Caco-2 (cell line): ENCODE data around the gene CDKAL1. TPM values are rescaled to one million over a fixed set of nuclear protein-coding genes. Genes with fewer than 3 reads are reported as not detected.
A peak's percentile ranks its signal among the peaks of the same experiment; 100 is the strongest.

Source experiments
- BruUV-seq: library from RNA; stranded (reverse); fragments of 400-500 nt; replicated peaks from 2 replicates; lab custom pipeline; 2021; lab: Mats Ljungman, UMichigan
- CTCF ChIA-PET: fragments of 300-600 bp; sonication (Branson Sonifier 250); formaldehyde crosslinking; loops from one replicate; lab custom pipeline; 2022; ENCODE audit warnings: antibody characterized with exemption; lab: Charles Lee
- POLR2A ChIA-PET: fragments of 300-600 bp; sonication (Branson Sonifier 250); formaldehyde crosslinking; loops from one replicate; lab custom pipeline; 2022; ENCODE audit warnings: antibody characterized with exemption; lab: Charles Lee
- DNase-seq, 2 experiments: peaks; one replicate each; pipeline versions ENCODE4 v3.0.0 to v3.0.0-alpha.2; 2020 to 2022
- H3K27me3 ChIP-seq: replicated peaks from 2 replicates; pipeline ENCODE4 v1.6.0; 2011; ENCODE audit warnings: low read length; ENCODE audit not compliant: control insufficient read depth, insufficient read depth
- H3K36me3 ChIP-seq: 2 replicates; pipeline ENCODE4 v1.5.1; 2011; ENCODE audit warnings: low read length; ENCODE audit not compliant: control insufficient read depth, insufficient read depth
- H3K4me1 ChIP-seq: fragments of 250-450 bp; sonication (Bioruptor Pico); 2 replicates; pipeline ENCODE4 v1.5.1; 2020; ENCODE audit warnings: mild to moderate bottlenecking
- H3K4me3 ChIP-seq: 2 replicates; pipeline ENCODE4 v1.5.1; 2011; ENCODE audit warnings: low read depth, mild to moderate bottlenecking, control low read depth, low read length
- H3K9me3 ChIP-seq: fragments of 250-450 bp; sonication (Bioruptor Pico); 2 replicates; pipeline ENCODE4 v1.5.1; 2020; ENCODE audit warnings: mild to moderate bottlenecking, moderate library complexity
- H3K27ac Mint-ChIP-seq: one replicate; pipeline ENCODE4 v1.8.0; 2022; ENCODE audit warnings: mixed read lengths; ENCODE audit not compliant: unreplicated experiment
- H3K27me3 Mint-ChIP-seq: one replicate; pipeline ENCODE4 v1.8.0; 2022; ENCODE audit warnings: mixed read lengths; ENCODE audit not compliant: insufficient read depth, unreplicated experiment
- H3K36me3 Mint-ChIP-seq: one replicate; pipeline ENCODE4 v1.8.0; 2022; ENCODE audit warnings: mild to moderate bottlenecking, mixed read lengths; ENCODE audit not compliant: insufficient read depth, unreplicated experiment
- H3K4me1 Mint-ChIP-seq: one replicate; pipeline ENCODE4 v1.8.0; 2022; ENCODE audit warnings: low read depth, mixed read lengths; ENCODE audit not compliant: unreplicated experiment
- H3K4me3 Mint-ChIP-seq: one replicate; pipeline ENCODE4 v1.8.0; 2022; ENCODE audit warnings: mild to moderate bottlenecking, moderate library complexity, mixed read lengths; ENCODE audit not compliant: unreplicated experiment
- H3K9me3 Mint-ChIP-seq: one replicate; pipeline ENCODE4 v1.8.0; 2022; ENCODE audit warnings: mixed read lengths; ENCODE audit not compliant: unreplicated experiment
- intact Hi-C: fragments of 100-400 bp; cut with micrococcal nuclease; formaldehyde crosslinking; loops from one replicate; pipeline ENCODE4 v1.10.0; 2022; ENCODE audit not compliant: unreplicated experiment
- total RNA-seq: library from RNA; stranded (reverse); gene quantifications from 2 replicates; pipeline ENCODE4 v1.2.3, GENCODE V29; 2022
- TF ChIP-seq, protein P1 (sequence below), 2 experiments: fragments of 200-600 bp in 1 of 2; IDR thresholded peaks; 1 replicate in 1 of 2; 2 replicates in 1 of 2; pipeline versions ENCODE4 v1.5.1 to v1.8.0; 2011 to 2022; ENCODE audit warnings: antibody characterized with exemption in 1 of 2, control low read depth in 1 of 2, inconsistent platforms in 1 of 2, low read depth in 1 of 2, low read length in 1 of 2, mild to moderate bottlenecking in 1 of 2, moderate library complexity in 1 of 2; ENCODE audit not compliant: insufficient read depth in 1 of 2, severe bottlenecking in 1 of 2, unreplicated experiment in 1 of 2

CDKAL1 gene
- total RNA-seq, 1 experiment from 2014 or later = 18.7 TPM

DNA sequence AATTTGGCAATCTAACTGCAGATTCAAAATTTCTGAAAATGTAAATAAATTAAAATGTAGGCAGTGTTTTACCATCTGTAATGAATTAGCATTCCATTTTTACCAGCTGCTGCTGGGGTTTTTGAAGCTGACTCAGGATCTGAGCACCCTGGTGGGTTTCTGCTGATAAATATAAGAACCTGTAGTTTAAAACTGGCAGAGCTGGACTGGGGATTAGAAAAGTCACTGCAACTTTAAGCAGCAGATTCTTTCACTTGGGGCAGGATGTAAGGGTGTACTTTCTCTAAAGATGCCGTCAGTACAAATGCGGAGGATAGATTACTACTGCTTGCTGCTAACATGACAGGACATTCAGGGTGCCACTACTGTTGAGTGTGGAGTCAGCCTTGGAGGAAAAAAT is 341.8 kb downstream of the CDKAL1 start:
- Histone ChIP-seq H3K9me3 (no peaks in the 10 kb centered on the region), H3K27me3 (no peaks in the 10 kb centered on the region), H3K36me3 (no peaks in the 10 kb centered on the region), H3K4me1 (peaks cover 36% of the 10 kb centered on the region), H3K4me3 (no peak overlapping the region)
- Mint-ChIP-seq H3K27me3 (no peaks in the 10 kb centered on the region), H3K27ac (no peak overlapping the region), H3K36me3 (peaks cover 6% of the 10 kb centered on the region), H3K9me3 (no peaks in the 10 kb centered on the region), H3K4me1 (peaks cover 23% of the 10 kb centered on the region), H3K4me3 (no peak overlapping the region)
- DNase-seq = no peak
- ChIA-PET POLR2A (no interaction called here), CTCF (interaction anchor here (0.9 kb wide), 1 partner anchor 712 kb away, joined by 3 read pairs; no protein-coding TSS in a partner anchor)
- BruUV-seq = no TSS peak
- TF ChIP-seq, protein P1, sequence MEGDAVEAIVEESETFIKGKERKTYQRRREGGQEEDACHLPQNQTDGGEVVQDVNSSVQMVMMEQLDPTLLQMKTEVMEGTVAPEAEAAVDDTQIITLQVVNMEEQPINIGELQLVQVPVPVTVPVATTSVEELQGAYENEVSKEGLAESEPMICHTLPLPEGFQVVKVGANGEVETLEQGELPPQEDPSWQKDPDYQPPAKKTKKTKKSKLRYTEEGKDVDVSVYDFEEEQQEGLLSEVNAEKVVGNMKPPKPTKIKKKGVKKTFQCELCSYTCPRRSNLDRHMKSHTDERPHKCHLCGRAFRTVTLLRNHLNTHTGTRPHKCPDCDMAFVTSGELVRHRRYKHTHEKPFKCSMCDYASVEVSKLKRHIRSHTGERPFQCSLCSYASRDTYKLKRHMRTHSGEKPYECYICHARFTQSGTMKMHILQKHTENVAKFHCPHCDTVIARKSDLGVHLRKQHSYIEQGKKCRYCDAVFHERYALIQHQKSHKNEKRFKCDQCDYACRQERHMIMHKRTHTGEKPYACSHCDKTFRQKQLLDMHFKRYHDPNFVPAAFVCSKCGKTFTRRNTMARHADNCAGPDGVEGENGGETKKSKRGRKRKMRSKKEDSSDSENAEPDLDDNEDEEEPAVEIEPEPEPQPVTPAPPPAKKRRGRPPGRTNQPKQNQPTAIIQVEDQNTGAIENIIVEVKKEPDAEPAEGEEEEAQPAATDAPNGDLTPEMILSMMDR (IDR thresholded peaks at IDR 0.05; ENCODE audit: insufficient read depth in 1 of 2, low read depth in 1 of 2, low read length in 1 of 2, severe bottlenecking in 1 of 2, unreplicated experiment in 1 of 2) = no peak
- intact Hi-C loops = loop anchor here (1.0 to 10.0 kb wide), 4 partner anchors 32 to 311 kb away; no protein-coding TSS in a partner anchor

DNA sequence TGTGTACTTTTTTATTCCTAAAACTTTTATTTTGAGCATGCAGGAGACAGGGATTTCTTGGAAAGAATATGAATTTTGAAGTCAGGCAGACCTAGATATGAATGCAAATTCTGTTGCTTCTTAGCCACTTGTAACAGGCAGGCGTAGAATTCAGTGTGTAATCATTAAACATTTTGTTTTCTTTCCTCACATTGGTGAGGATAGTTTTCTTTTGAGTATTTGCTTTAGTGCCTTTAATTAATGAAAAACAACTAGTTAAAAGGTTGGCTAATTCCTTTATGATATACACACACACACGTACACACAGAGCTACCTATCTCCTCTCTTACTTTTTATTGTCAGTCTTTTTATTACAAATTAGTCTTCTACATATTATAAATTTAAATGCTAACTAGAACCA is 342.3 kb downstream of the CDKAL1 start:
- H3K36me3 ChIP-seq = no peaks in the 10 kb centered on the region
- peaks cover 41% of the 10 kb centered on the region for H3K4me1 ChIP-seq
- H3K27me3 ChIP-seq = no peaks in the 10 kb centered on the region
- Mint-ChIP-seq H3K4me1 (peaks cover 26% of the 10 kb centered on the region), H3K27me3 (no peaks in the 10 kb centered on the region), H3K4me3 (no peak overlapping the region), H3K27ac (no peak overlapping the region), H3K36me3 (peaks cover 6% of the 10 kb centered on the region), H3K9me3 (no peaks in the 10 kb centered on the region)
- POLR2A ChIA-PET = interaction anchor here (1.2 kb wide), 1 partner anchor 717 kb away, joined by 5 read pairs; the partner anchor contains the start of gene SOX4
- no peak for DNase-seq
- H3K9me3 ChIP-seq = no peaks in the 10 kb centered on the region
- intact Hi-C loops = loop anchor here (1.0 to 10.0 kb wide), 4 partner anchors 32 to 312 kb away; no protein-coding TSS in a partner anchor
- CTCF ChIA-PET = interaction anchor here (0.6 to 1.9 kb wide), 2 partner anchors 712 to 1067 kb away, joined by 3 to 7 read pairs; no protein-coding TSS in a partner anchor
- BruUV-seq = no TSS peak
- H3K4me3 ChIP-seq = no peak overlapping the region
- TF ChIP-seq, protein P1 (IDR thresholded peaks at IDR 0.05; ENCODE audit: insufficient read depth in 1 of 2, low read depth in 1 of 2, low read length in 1 of 2, severe bottlenecking in 1 of 2, unreplicated experiment in 1 of 2) = no peak

DNA sequence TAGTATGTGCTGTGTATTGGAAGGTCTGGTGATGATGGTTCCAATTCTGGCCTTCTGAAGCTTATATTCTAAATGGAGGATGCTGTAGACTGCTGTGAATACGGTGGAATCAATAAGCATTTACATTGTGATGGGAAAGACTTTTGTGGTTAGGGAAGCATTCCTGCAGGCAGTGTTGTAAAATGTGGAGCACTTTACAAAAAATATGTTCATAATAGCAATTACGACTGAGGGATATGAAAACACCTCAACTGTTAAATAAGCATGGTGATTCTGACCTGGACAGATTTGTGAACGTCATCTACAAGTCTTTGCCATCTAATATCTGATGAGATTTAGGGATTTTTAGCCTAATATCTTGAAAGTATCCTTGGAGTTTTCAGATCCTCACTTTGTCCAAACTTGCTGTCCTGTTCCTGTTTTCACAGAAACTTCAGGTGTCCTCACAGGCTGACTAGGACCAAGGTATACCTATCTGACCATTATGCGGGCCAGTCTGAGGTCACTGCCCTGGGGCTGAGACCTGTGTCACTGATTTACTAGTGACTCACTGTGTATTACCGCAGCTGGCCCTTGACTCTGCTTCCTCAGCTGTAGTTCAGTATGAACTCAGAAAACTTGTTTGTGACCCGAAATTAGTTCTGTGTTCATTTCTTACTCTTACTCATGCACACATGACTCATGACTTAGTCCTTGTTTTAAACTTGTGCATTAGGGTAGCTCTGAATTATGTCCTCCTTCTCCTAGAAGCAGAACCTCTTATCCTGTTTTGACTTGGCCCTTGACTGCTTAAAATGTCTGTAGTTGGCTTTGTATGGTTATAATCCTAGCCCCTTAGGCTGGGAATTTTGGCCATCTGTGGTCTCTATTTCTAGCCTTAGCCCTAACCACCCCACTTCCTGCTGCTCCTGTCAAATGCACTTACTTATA is 343.0 kb downstream of the CDKAL1 start:
- TF ChIP-seq, protein P1 (IDR thresholded peaks at IDR 0.05; ENCODE audit: insufficient read depth in 1 of 2, low read depth in 1 of 2, low read length in 1 of 2, severe bottlenecking in 1 of 2, unreplicated experiment in 1 of 2) = no peak
- H3K27me3 ChIP-seq = no peaks in the 10 kb centered on the region
- no peaks in the 10 kb centered on the region for H3K9me3 ChIP-seq
- ChIA-PET CTCF (interaction anchor here (0.6 to 1.9 kb wide), 2 partner anchors 711 to 1067 kb away, joined by 3 to 7 read pairs; no protein-coding TSS in a partner anchor), POLR2A (interaction anchor here (1.1 to 1.2 kb wide), 2 partner anchors 716 kb away, joined by 3 to 5 read pairs; partner anchors contain the start of gene SOX4)
- BruUV-seq = no TSS peak
- H3K36me3 Mint-ChIP-seq = peaks cover 6% of the 10 kb centered on the region
- no peaks in the 10 kb centered on the region for H3K27me3 Mint-ChIP-seq
- H3K27ac Mint-ChIP-seq = peak overlapping the region; percentile 92
- peaks cover 33% of the 10 kb centered on the region for H3K4me1 Mint-ChIP-seq
- intact Hi-C loops = loop anchor here (1.0 to 10.0 kb wide), 5 partner anchors 125 to 716 kb away; partner anchors contain the start of gene SOX4
- peaks cover 41% of the 10 kb centered on the region for H3K4me1 ChIP-seq
- H3K4me3 Mint-ChIP-seq = peak overlapping the region; percentile 51
- H3K4me3 ChIP-seq = no peak overlapping the region
- peaks cover 6% of the 10 kb centered on the region for H3K9me3 Mint-ChIP-seq
- peak; percentile 82 to 89 for DNase-seq
- H3K36me3 ChIP-seq = no peaks in the 10 kb centered on the region
